SK-N-SH treated with all-trans-retinoic acid at 6 μM for 48 hours (cell line): Measurements from ENCODE around the gene CLNK.

ENCODE experiments used
- ATAC-seq: fragments of 200-7000 bp; cut with Tn5 transposase; 3 replicates; pipeline ENCODE4 v1.9.1; 2020; ENCODE audit warnings: mild to moderate bottlenecking, moderate library complexity
- ARNTL ChIP-seq: fragments of 450-650 bp; formaldehyde crosslinking; IDR thresholded peaks from 2 replicates; pipeline ENCODE4 v1.5.0; 2020; ENCODE audit warnings: low read depth, mild to moderate bottlenecking, moderate library complexity, borderline replicate concordance
- CREB5 ChIP-seq: fragments of 250-450 bp; sonication (Bioruptor Pico); IDR thresholded peaks from 2 replicates; pipeline ENCODE4 v1.5.1; 2020; ENCODE audit warnings: low read depth, mild to moderate bottlenecking, moderate library complexity
- CSDC2 ChIP-seq: fragments of 250-450 bp; sonication (Bioruptor Pico); IDR thresholded peaks from 2 replicates; pipeline ENCODE4 v1.5.0; 2020; ENCODE audit warnings: mild to moderate bottlenecking, moderate library complexity
- CSRNP3 ChIP-seq: fragments of 250-450 bp; sonication (Bioruptor Pico); IDR thresholded peaks from 2 replicates; pipeline ENCODE4 v1.5.1; 2021; ENCODE audit warnings: mild to moderate bottlenecking, moderate library complexity
- ESRRG ChIP-seq: fragments of 250-450 bp; sonication (Bioruptor Pico); IDR thresholded peaks from 2 replicates; pipeline ENCODE4 v1.6.1; 2021; ENCODE audit warnings: mild to moderate bottlenecking
- GLIS3 ChIP-seq: fragments of 250-450 bp; sonication (Bioruptor Pico); IDR thresholded peaks from 2 replicates; pipeline ENCODE4 v1.5.0; 2020; ENCODE audit warnings: mild to moderate bottlenecking, moderate library complexity
- OSR1 ChIP-seq: fragments of 250-450 bp; sonication (Bioruptor Pico); IDR thresholded peaks from 2 replicates; pipeline ENCODE4 v1.8.0; 2022; ENCODE audit warnings: moderate library complexity, mild to moderate bottlenecking, inconsistent platforms
- PATZ1 ChIP-seq: fragments of 250-450 bp; sonication (Bioruptor Pico); IDR thresholded peaks from 2 replicates; pipeline ENCODE4 v1.8.0; 2020; ENCODE audit warnings: mild to moderate bottlenecking, moderate library complexity, borderline replicate concordance
- RARB ChIP-seq: fragments of 250-450 bp; sonication (Bioruptor Pico); IDR thresholded peaks from 2 replicates; pipeline ENCODE4 v1.8.0; 2021; ENCODE audit warnings: mild to moderate bottlenecking, moderate library complexity
- TOX ChIP-seq: fragments of 250-450 bp; sonication (Bioruptor Pico); IDR thresholded peaks from 2 replicates; pipeline ENCODE4 v1.8.0; 2021; ENCODE audit warnings: mild to moderate bottlenecking, moderate library complexity, borderline replicate concordance
- TSHZ2 ChIP-seq: fragments of 250-450 bp; sonication (Bioruptor Pico); IDR thresholded peaks from 2 replicates; pipeline ENCODE4 v1.5.0; 2020; ENCODE audit warnings: mild to moderate bottlenecking, moderate library complexity
- ZFP3 ChIP-seq: fragments of 250-450 bp; sonication (Bioruptor Pico); IDR thresholded peaks from 2 replicates; pipeline ENCODE4 v1.5.0; 2020; ENCODE audit warnings: mild to moderate bottlenecking, moderate library complexity
- ZFP30 ChIP-seq: fragments of 450-650 bp; formaldehyde crosslinking; IDR thresholded peaks from 2 replicates; pipeline ENCODE4 v1.5.0; 2022; ENCODE audit warnings: mild to moderate bottlenecking, moderate library complexity
- ZNF565 ChIP-seq: fragments of 450-650 bp; formaldehyde crosslinking; conservative IDR thresholded peaks from 2 replicates; pipeline ENCODE4 v1.5.0; 2020; ENCODE audit warnings: low read depth, mild to moderate bottlenecking, moderate library complexity
- ZNF70 ChIP-seq: fragments of 450-650 bp; formaldehyde crosslinking; IDR thresholded peaks from 2 replicates; pipeline ENCODE4 v1.5.0; 2020; ENCODE audit warnings: mild to moderate bottlenecking, moderate library complexity
- ZNF8 ChIP-seq: fragments of 450-650 bp; formaldehyde crosslinking; IDR thresholded peaks from 2 replicates; pipeline ENCODE4 v1.5.0; 2020; ENCODE audit warnings: mild to moderate bottlenecking, moderate library complexity
- TF ChIP-seq, protein P1 (sequence below): fragments of 250-450 bp; sonication (Bioruptor Pico); IDR thresholded peaks from 2 replicates; pipeline ENCODE4 v1.8.0; 2021; ENCODE audit warnings: low read depth, mild to moderate bottlenecking, moderate library complexity, borderline replicate concordance

The CLNK gene

GRCh38 chr4:10478621-10479020, 205.9 kb downstream of the CLNK start:
- ATAC-seq = no peak

DNA sequence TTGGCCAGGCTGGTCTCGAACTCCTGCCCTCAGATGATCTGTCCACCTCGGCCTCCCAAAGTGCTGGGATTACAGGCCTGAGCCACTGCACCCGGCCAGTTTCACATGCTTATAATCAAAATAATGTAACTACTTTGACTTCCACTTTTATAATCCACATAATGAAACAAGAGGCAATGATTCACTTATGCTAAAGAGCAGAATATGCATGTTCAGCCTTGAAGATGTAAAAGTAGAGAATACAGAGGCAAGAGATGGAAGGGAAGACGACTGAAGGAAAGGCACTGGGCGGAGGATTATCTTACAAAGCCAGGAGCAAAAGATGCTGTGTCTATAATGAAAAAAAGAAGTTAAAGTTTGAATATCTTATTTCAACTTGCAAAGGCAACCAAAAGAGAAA, 214.1 kb downstream of the CLNK start:
- no peak for ATAC-seq
- no peak for TF ChIP-seq ZFP30
- TF ChIP-seq CREB5 (CRISPR knock-in tag) = no peak
- no peak for TF ChIP-seq ZNF565 (CRISPR knock-in tag)
- no peak for TF ChIP-seq ZFP3 (CRISPR knock-in tag)
- no peak for TF ChIP-seq PATZ1 (CRISPR knock-in tag)
- TF ChIP-seq TSHZ2 (CRISPR knock-in tag) = no peak

More at GRCh38 chr4:10478621-10479020, 205.9 kb downstream of the CLNK start:
- TF ChIP-seq OSR1 (CRISPR knock-in tag) (no peak), ZNF8 (CRISPR knock-in tag) (no peak), ZFP3 (CRISPR knock-in tag) (no peak), CSRNP3 (CRISPR knock-in tag) (no peak), ZFP30 (no peak), TOX (CRISPR knock-in tag) (no peak), GLIS3 (no peak), ZNF565 (CRISPR knock-in tag) (no peak), ARNTL (CRISPR knock-in tag) (no peak), ZNF70 (CRISPR knock-in tag) (no peak), CSDC2 (CRISPR knock-in tag) (no peak), TSHZ2 (CRISPR knock-in tag) (no peak), ESRRG (CRISPR knock-in tag) (no peak), CREB5 (CRISPR knock-in tag) (no peak), PATZ1 (CRISPR knock-in tag) (no peak), RARB (CRISPR knock-in tag) (no peak)
- TF ChIP-seq, protein P1, sequence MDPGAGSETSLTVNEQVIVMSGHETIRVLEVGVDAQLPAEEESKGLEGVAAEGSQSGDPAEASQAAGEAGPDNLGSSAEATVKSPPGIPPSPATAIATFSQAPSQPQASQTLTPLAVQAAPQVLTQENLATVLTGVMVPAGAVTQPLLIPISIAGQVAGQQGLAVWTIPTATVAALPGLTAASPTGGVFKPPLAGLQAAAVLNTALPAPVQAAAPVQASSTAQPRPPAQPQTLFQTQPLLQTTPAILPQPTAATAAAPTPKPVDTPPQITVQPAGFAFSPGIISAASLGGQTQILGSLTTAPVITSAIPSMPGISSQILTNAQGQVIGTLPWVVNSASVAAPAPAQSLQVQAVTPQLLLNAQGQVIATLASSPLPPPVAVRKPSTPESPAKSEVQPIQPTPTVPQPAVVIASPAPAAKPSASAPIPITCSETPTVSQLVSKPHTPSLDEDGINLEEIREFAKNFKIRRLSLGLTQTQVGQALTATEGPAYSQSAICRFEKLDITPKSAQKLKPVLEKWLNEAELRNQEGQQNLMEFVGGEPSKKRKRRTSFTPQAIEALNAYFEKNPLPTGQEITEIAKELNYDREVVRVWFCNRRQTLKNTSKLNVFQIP (CRISPR knock-in tag) = no peak
